A172 (cell line): ENCODE data around the gene NKD1. TPM values are rescaled to one million over a fixed set of nuclear protein-coding genes. Genes with fewer than 3 reads are reported as not detected.

Experiments
- DNase-seq: peaks from one replicate; pipeline ENCODE4 v3.0.0-alpha.2; 2015; ENCODE audit warnings: low spot score
- total RNA-seq: library from RNA; depleted of rRNA; stranded (reverse); fragments of >200 nt; shearing (Covaris generic); gene quantifications from 2 replicates; pipeline ENCODE4 v1.2.3, GENCODE V29; 2014

NKD1 gene
- total RNA-seq, 1 experiment from 2014 or later: 0.10 TPM

DNA sequence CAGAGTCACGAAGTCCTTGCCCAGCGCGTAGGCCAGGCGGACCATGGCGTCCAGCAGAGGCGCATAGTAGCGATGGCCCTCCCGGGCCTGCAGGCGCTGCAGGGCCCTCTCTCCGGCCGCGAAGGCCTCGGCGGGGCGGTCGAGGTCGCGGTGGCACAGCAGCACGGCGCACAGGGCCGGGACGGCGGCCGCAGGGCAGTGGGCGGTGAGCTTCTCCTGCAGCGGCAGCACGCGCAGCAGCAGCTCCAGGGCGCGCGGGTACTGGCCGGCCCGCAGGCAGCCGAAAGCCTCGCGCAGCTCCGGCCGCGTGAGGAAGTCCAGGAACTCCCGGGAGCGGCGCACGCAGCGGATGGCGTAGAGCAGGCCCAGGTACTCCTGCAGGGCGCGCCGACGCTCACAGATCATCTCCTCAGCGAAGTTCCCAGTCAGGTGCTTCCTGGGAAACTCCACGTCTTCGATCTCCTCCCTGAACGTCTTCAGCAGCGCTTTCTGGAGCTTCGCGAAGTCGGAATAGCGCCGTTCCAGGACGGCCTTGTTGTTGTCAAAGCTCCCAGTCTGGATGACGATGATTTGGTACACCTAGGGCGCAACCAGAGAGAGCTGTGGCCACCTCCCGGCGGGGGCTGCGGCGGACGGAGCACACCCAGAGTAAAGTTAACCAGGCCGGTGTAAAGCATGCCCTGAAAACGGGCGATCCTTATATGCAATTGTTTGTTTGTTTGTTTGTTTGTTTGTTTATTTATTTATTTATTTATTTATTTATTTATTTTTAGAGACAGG lies 125.5 kb downstream of the NKD1 start:
- no peak for DNase-seq

DNA sequence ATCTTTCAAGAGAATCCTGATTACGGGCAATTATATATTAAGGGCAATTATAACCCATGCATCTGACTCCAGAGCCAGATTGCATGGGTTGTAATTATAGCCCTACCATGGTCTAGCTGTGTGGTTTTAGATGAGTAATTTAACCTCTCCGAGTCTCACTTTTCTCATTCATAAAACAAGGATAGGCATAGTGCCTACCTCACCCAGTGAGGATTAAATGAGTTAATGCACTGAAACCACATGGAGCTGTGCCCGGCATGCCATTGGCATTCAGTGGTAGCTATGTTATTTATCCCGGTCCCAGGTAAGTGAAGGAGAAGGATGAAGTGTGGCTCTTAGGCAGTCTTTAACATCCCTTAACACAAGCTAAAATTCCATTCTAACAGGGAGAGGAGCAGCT lies 126.6 kb downstream of the NKD1 start:
- peak; percentile 22 for DNase-seq

DNA sequence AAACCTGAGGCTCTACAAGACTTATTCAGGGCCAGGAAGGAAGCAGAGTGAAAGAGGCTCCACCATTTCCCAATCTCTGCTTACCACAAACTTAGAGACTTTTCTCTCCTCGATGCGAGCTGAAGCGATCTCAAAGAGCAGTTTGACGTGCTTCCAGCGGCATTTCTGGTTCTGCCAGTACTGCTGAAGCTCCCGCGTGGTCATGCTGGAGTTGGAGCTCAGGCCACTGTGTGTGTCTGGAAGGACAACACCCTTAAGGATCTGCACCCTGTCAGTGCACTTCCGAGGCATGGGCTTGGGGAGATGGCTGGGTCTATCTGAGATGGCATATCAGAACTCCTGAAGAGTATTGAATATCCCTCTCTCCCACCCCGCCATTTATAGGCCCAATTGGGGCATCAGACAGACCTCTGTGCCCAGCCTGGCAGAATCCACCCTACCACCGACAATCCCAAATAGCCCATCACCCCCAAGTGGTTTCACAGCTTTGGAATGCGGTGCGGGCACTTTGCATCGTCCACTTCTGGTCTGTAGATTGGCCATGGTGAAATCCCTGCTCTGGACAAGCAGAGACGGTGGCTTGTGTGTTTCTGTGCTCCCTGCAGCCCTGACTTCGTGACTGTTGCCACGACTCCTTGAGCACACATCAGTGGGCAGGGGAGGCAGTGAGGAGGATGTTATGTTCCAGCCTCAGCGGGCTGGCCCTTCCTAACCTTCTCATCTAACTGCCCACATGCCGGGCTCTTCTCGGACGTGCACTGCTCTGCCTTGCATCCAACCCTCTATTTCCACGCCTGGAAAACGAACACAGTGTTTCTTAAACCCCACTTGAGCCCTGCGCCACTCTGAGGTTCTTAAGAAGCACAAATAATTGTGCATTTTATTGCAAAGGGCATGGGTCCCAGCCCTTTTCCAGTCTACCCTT lies 127.8 kb downstream of the NKD1 start:
- DNase-seq: no peak

DNA sequence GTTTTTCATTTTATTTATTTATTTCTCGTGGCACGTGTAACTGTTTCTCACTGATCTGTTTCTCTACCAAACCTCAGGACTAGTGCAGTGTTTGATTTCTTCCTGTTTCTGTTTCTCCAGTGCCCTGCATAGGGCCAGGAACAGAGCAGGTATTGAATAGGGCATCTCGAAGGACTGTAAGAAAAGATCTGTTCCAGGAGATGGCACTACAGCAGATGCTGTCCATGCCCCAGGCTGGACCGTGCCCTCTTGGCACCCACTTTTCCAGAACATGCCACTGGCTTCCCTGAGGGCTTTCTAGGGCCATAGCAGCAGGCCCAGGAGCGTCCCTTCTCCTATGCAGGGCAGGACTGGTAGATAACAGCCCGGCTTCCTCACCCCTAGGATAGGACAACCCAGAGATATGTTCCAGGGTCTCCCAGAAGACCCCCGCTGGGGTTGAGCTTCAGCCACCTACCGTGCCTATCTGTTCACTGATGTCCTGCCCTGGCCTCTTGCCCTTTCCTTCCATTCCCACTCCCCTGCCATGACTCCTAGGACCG lies 128.6 kb downstream of the NKD1 start:
- no peak for DNase-seq

DNA sequence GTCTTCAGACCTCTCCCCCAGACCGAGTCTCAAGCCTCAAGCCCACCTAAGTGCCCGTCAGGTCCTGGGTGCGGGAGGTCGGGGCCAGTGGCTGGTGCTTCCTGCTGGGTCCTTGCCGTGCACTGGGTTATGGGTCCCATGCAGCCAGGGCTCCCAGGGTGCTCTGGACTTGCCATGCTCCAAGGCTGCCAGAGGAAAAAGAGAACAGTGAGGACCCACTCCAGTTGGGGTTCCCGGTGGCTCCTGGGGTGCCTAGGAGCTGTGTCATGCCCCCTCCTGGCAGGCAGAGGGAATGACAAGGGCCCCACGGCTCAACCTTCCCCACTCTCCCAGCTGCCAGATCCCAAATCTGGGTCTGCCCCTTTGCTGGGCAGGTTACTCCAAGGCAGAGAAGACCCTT lies 129.2 kb downstream of the NKD1 start:
- no peak for DNase-seq

DNA sequence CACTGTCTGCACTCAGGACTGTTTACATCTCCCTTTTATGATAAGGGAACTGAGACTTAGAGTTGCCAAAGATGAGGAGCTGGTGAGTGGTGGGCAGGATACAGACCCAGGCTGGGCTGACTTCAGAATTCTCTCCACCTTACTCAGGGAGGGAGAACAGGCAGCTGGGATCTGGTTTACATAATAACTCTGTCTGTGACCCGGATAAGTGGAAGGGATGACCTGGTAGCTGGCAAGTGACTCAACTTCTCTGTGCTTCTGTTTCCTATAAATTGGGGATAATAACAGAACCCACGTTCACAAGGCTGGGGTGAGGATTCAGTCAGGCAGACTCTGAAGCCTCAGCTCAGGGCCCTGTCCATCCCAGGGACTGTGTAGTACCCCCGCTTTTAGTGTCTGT lies 130.3 kb downstream of the NKD1 start:
- no peak for DNase-seq

DNA sequence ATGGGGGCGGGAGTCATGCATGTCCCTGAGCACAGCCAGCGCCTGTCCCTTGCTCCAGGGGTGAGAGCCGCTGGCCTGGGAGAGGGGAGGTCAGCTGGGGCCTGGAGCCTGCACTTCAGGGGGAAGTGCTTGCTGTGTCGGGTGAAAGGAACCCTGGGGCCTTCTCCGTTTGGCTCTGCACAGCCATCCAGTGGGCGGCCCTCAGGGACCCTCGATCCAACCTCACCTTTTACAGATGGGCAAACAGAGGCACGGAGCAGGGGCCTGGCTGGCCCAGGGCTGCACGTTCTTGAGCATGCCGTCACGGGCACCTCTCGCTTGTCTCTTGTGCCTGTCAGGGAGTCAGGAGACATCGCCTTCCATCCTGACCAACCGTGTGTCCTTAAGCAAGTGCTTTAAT lies 131.1 kb downstream of the NKD1 start:
- no peak for DNase-seq

DNA sequence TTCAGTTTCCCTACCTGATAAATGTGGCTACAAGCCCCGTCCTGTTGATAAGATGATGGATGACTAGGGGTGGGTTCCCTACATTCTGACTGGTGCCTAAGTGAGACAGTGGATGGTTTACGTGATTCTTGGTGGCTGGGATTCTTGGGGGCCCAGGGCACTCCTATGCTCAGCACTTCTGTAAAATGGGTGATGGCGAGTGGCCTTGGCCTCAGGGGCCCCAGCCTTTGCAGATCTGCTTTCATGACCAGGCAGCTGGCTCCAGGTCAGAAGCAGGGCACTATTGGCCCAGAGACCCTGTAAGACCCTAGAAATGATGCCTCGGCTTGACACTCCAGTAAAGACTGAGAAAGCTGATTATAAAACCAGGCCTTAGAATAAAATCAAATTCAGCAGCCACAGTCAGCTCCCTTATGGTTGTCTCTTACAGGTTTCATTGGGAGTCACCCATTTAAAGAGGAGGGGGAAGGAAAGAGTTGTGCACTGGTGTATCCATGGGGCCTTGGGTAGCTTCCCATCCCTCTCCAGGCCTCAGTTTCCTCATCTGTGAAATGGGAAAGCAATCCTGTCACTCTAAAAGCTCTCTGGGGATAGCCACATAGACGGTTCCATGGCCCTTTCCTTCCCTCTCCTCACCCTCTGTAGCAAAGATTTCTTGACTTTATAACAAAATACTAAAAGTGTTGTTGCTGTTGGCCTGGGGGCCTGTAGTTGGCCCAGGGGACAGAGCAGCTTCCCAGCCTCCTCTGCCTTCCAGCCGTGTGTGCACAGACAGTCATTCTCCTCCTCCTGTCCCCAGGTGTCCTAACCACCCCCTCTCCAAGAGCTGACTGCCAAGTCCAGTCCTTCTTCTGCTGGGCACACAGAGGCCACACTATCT lies 131.7 kb downstream of the NKD1 start:
- DNase-seq: no peak

DNA sequence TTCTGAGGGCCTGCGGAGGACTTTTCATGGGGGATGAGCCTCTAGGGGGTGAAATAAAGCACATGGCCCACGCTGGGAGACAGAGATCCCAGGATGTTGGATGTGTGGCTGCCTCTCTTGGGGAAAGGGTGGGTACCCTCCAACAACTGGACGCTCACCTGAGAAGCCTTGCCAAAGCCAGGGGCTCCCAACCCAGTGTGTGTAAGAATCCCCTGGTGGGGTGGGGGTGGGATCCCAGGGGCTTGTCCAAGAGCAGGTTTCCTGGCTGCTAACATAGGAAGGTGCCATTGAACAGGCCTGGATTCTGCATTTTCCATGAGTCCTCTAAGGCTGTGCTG lies 132.3 kb downstream of the NKD1 start:
- no peak for DNase-seq

DNA sequence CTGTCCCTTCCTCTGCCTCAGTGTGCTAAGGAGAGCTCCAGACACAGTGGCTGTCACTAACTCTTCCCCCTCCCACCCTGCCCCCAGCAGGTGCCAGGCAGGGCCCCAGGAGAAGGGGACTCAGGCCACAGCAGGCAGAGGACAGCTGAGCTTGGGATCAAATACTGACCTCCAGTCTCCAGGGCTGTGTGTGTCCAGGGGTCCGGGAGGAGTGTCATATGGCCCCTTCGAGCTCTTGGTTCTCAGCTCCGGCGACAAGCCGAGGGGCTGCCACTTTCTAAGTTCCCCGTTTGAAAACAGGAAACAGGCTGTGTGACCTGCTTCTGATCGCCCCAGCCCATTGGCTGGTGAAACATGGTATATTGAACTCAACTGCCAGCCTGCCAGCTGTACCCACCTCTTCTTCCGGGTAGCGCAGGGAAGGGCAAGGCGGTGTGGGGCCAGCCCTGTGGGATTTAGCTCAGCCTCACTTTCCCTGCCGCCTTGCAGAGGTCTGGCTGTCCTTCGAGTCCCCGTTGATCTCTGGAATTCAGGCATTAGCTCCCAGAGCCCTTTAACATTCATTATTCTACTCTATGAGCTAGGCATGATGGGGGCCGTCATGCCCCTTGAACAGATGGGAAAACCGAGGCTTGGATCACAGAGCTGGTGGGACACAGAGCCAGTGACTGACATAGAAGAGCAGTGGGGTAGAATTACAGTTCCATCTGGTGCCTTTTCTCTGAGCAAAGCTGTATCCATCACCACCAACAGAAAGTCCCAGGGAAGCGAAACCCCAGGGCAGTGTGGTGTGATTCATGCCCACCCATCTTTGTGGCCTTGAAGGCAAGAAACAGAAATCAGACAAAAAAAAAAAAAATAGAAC lies 133.1 kb downstream of the NKD1 start, which contains the start of gene SNX20:
TSS of gene SNX20 (minus strand) at position 292 of the 865 bp plus-strand sequence. CDS start 3,786 bp downstream, outside the sequence.
- no peak for DNase-seq

DNA sequence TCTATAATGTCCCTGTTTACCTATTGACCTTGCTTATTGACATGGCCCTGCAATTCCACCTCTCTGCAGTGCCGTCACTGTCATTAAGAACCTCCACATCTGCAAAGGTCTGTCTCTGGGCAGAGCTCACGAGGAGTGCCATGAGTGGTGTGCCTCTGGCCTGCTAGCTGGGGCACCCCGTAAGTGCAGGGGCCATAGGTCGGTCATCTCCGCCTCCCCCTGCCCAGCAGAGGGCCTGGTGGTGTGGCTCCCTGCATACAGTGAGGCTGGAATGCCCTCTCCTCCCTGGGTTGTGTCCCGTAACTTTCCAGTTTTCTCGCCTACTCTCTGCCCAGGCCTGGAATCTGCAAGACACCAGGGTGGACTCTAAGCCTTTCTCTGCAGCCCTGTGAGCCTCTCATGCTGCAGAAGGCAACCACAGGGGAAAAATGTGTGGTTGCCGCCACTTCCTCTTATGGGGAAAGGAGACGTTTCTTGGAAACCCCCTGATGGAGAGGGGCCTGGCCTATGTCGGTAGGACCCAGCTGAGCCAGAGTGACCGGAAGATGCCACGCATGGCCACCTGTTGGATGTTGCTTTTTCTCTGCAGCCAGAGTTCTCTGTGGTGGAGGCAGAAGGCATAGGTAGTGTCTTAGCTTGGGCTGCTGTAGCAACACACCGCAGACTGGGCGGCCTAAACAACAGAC lies 135.6 kb downstream of the NKD1 start:
- DNase-seq: no peak

DNA sequence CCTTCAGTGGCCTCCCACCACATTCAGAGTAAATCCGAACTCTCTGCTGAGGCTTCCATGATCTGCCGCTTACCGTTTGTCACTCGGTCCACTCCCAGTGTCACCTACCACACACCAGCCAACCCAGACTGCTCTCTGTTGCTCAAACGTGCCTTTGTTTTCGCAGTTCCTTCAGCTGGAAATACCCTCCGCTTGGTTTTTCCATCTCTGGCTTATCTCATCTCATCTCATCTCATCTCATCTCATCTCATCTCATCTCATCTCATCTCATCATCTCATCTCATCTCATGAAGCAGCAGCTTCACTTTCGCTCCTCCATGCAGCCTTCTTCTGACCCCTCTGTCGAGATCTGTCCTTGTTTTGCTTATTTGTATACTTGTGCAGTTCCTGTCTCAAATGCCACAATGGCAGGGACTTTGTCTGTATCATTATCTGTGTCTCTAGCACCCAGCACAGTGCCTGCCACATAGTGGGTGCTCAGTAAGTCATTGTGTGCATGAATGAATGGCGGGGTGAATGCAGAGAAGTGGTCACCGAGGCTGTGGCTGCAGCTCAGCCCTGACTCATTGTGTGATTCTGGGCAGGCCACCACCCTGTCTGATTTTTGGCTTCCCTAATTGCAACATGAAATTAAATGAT lies 136.7 kb downstream of the NKD1 start:
- DNase-seq: no peak

DNA sequence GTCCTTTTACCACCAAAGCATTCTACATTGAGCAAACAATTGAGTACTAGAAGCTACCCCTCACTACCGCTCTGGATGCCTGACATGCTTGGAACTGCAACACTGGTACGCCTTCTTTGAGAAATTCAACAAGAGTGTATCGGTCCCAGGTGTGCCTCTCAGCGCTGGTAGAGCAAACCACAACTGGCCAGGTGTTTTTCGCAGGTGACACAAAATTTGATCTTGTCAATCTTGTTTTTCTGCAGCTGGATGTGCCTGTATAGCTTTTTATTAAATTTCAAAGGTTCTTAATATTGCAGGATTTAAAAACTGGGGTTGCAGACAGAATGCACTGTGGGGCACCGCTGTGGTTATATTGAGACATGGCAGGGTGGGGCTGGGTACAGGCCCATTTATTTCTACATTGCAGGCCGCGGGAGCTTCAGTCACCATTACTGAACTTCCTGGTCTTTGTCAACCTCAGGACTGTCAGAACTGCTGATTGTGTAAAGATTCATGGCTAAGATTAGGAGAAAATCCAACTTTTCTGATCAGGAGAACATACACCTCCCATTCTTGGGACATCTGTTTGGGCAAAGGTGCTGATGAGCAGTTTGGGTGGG lies 137.4 kb downstream of the NKD1 start:
- DNase-seq: no peak

DNA sequence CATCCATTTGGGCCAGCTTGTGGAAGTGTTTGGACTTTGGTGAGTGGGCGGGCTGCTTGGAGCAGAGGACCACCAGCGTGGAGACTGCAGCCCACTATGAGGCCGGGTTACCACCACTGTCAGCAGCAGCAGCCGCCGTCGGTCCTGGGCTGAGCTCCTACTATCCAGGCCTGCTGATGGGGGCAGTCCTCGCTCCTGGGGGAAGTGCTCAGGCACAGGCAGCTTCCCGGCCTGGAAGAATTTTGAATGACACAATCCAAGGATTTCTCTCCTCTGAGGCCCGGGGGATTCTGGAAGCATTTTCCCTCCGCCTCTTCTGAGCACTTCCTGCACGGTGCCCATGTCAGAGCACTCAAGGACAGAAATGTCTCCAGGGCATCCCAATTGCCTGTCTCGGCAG lies 139.9 kb downstream of the NKD1 start:
- DNase-seq: no peak

DNA sequence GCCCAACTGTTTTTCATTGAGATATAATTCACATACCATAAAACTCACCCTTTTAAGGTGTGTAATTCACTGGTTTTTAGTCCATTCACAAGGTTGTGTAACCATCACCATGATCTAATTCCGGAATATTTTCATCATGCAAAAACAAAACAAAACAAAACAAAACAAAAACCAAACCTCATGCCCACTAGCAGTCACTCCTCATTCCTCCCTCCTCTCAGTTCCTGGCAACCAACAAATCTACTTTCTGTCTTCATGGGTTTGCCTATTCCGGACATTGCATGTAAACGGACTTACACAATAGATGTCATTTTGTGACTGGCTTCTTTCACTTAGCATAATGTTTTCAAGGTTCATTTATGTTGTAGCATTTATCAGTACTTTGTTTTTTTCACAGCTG lies 140.7 kb downstream of the NKD1 start:
- DNase-seq: no peak

DNA sequence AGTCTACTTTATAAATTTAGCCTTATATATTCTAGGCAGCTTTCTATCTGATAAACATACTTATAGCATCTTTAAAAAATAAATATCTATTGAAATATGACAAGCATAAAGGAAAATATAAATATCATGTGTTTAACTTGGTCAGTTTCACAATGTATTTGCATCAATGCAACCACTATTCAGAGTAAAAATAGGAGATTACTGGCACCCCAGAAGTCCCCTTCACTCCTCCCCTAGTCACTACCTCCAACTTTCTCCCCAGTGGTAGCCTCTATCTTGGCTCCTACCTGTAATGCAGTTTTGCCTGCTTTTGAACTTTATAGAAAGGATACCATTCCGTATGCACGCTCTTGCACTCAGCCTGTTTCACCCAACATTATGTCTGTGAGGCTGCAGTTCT lies 142.0 kb downstream of the NKD1 start:
- no peak for DNase-seq

DNA sequence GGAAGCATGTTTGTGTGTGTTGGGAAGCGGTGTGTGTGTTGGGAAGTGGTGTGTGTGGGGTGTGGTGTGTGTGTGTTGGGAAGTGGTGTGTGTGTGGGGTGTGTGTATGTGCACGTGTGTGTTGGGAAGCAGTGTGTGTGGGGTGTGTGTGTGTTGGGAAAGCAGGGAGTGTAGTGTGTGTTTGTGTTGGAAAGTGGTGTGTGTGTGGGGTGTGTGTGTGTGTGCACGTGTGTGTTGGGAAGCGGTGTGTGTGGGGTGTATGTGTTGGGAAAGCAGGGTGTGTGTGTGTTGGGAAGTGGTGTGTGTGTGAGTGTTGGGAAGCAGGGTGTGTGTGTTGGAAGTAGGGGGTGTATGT lies 144.4 kb downstream of the NKD1 start:
- DNase-seq: no peak

DNA sequence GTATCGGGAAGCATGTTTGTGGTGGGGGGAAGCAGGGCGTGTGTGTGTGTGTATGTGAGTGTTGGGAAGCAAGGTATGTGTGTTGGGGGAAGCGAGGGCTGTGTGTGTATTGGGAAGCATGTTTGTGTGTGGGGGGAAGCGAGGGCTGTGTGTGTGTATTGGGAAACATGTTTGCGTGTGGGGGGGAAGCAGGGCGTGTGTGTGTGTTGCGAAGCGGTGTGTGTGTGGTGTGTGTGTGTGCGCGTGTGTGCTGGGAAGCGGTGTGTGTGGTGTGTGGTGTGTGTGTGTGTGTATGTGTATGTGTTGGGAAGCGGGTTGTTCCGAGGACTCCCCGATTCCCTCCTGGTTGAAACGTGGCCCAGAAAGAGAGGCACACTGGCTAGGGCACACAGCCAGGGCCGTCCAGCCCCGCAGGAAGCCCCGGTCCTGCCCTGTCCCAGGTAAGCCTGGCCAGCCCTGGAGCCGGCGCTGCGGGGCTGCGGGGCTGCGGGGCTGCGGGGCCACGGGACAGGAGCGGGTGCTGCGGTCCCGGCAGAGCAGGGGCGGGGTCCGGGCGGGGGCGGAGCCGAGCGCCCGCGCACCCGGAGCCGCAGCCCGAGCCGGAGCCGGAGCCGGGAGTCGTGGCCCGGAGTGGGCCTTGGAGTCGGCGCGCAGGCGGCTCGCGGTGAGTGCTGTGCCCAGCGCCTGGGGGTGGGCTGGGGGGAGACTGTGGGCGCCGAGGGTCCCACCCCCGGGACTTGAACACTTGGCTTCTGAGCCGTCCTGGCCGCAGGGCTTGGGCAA lies 145.0 kb downstream of the NKD1 start, which contains the start of gene NOD2:
TSS of gene NOD2 (plus strand) at position 608 of the 783 bp plus-strand sequence. CDS start 5,890 bp downstream, outside the sequence.
- DNase-seq: no peak
